ENCODE data around the gene CCDC179.

Gene CCDC179

GRCh38 chr11:22860241-22860640 is at the start of gene CCDC179:
CCDC179 (minus strand) TSS chr11:22860474; CDS start chr11:22860421, 53 bp downstream.
- no peak within 1 kb of the TSS for H3K27ac ChIP-seq
- TF ChIP-seq CTCF (conservative IDR thresholded peaks at IDR 0.05) = no peak
- no peak for TF ChIP-seq ZFX (IDR thresholded peaks at IDR 0.05)

- TF ChIP-seq ZFX (IDR thresholded peaks at IDR 0.05) = no peak
- TF ChIP-seq CTCF (conservative IDR thresholded peaks at IDR 0.05) = no peak
- H3K27ac ChIP-seq = no peak overlapping the region
These were observed 43.5 kb upstream of the CCDC179 start for GRCh38 chr11:22903782-22904181.

GRCh38 chr11:22901603-22902002 is 41.3 kb upstream of the CCDC179 start:
- no peak for TF ChIP-seq CTCF (conservative IDR thresholded peaks at IDR 0.05)
- TF ChIP-seq ZFX (IDR thresholded peaks at IDR 0.05) = no peak

GRCh38 chr11:22900764-22901486 is 40.7 kb upstream of the CCDC179 start:
- no peak for TF ChIP-seq ZFX (IDR thresholded peaks at IDR 0.05)
- TF ChIP-seq CTCF (conservative IDR thresholded peaks at IDR 0.05) = no peak
- H3K27ac ChIP-seq = no peak overlapping the region

More at GRCh38 chr11:22901603-22902002, 41.3 kb upstream of the CCDC179 start:
- H3K27ac ChIP-seq = no peak overlapping the region

- TF ChIP-seq CTCF (conservative IDR thresholded peaks at IDR 0.05) = no peak
- TF ChIP-seq ZFX (IDR thresholded peaks at IDR 0.05) = no peak
- no peak overlapping the region for H3K27ac ChIP-seq
These were observed 37.8 kb upstream of the CCDC179 start for GRCh38 chr11:22898036-22898435.

- TF ChIP-seq ZFX (IDR thresholded peaks at IDR 0.05) (no peak), CTCF (conservative IDR thresholded peaks at IDR 0.05) (no peak)
- H3K27ac ChIP-seq = no peak overlapping the region
These were observed 30.0 kb upstream of the CCDC179 start for GRCh38 chr11:22890227-22890626.

- no peak overlapping the region for H3K27ac ChIP-seq
- TF ChIP-seq CTCF (conservative IDR thresholded peaks at IDR 0.05) = no peak
- TF ChIP-seq ZFX (IDR thresholded peaks at IDR 0.05) = no peak
These were observed 23.9 kb upstream of the CCDC179 start for GRCh38 chr11:22884217-22884616.
